DND-41 (cell line): ENCODE measurements around the gene RELN.

Experiments used
- CTCF ChIP-seq: IDR thresholded peaks from 2 replicates; pipeline ENCODE4 v1.5.1; 2012; ENCODE audit warnings: borderline replicate concordance, low read length, moderate library complexity, mild to moderate bottlenecking; ENCODE audit not compliant: poor library complexity, severe bottlenecking; ENCODE audit errors: extremely low read depth
- EZH2 ChIP-seq: IDR thresholded peaks from 3 replicates; pipeline ENCODE4 v1.6.1; 2012; ENCODE audit warnings: borderline replicate concordance, low read depth, mild to moderate bottlenecking, moderate library complexity, low read length, inconsistent platforms; ENCODE audit not compliant: severe bottlenecking

- TF ChIP-seq CTCF (no peak), EZH2 (no peak)
These were observed 45.2 kb upstream of the RELN start for GRCh38 chr7:104034679-104035078.
